ENCODE measurements around the gene PGM3. TPM values are rescaled to one million over a fixed set of nuclear protein-coding genes. Genes with fewer than 3 reads are reported as not detected.

PGM3 gene
- polyA plus RNA-seq, 3 donors, result 4.0 to 4.8 (median 4.6) TPM

- peaks cover 0 to 8% (median 7%) of the 10 kb centered on the region in 3 donors for H3K27me3 Mint-ChIP-seq (ENCODE audit: low read depth in 3 of 3)
- H3K27ac Mint-ChIP-seq, result no peak overlapping the region
- peaks cover 25 to 28% of the 10 kb centered on the region in 2 donors for H3K36me3 Mint-ChIP-seq
- Histone ChIP-seq H3K4me3 (replicated peaks in 1 of 3; ENCODE audit: low read depth in 2 of 3, low read length in 3 of 3) (no peak overlapping the region), H3K36me3 (replicated peaks in 1 of 2; ENCODE audit: control insufficient read depth in 1 of 2, insufficient read depth in 2 of 2, low read length in 2 of 2) (peaks cover 16 to 40% of the 10 kb centered on the region in 2 donors), H3K9ac (ENCODE audit: insufficient read depth, low read length, poor library complexity, severe bottlenecking) (no peak overlapping the region), H3K9me3 (replicated peaks in 1 of 2; ENCODE audit: control insufficient read depth in 1 of 2, insufficient read depth in 1 of 2, low read length in 2 of 2) (no peaks in the 10 kb centered on the region), H3K27ac (ENCODE audit: low read depth in 1 of 2, low read length in 2 of 2) (no peak overlapping the region), H2AFZ (ENCODE audit: insufficient read depth, low read depth, low read length, poor library complexity, severe bottlenecking) (no peak overlapping the region), H3K4me2 (replicated peaks; ENCODE audit: extremely low read depth, low read length, poor library complexity, severe bottlenecking) (no peak overlapping the region), H3K27me3 (ENCODE audit: control insufficient read depth in 2 of 2, insufficient read depth in 2 of 2, low read length in 2 of 2) (peaks cover 0 to 7% of the 10 kb centered on the region in 2 donors), H4K20me1 (ENCODE audit: insufficient read depth, low read length) (no peaks in the 10 kb centered on the region), H3K4me1 (ENCODE audit: control insufficient read depth in 1 of 2, insufficient read depth in 2 of 2, low read length in 2 of 2) (peaks cover 14 to 21% of the 10 kb centered on the region in 2 donors), H3K79me2 (ENCODE audit: insufficient read depth, low read length) (peaks cover 19% of the 10 kb centered on the region)
- H3K4me3 Mint-ChIP-seq, result no peak overlapping the region
- intact Hi-C loops (cut with micrococcal nuclease), result loop anchor here (5.0 to 10.0 kb wide), 2 partner anchors 123 to 946 kb away; partner anchors contain the start of genes DOP1A (in 2 of the 2), UBE3D (in 2 of the 2) and IBTK (in 1 of the 2)
- DNase-seq, result no peak
- H3K4me1 Mint-ChIP-seq, result peaks cover 18% of the 10 kb centered on the region
- TF ChIP-seq, protein P1, sequence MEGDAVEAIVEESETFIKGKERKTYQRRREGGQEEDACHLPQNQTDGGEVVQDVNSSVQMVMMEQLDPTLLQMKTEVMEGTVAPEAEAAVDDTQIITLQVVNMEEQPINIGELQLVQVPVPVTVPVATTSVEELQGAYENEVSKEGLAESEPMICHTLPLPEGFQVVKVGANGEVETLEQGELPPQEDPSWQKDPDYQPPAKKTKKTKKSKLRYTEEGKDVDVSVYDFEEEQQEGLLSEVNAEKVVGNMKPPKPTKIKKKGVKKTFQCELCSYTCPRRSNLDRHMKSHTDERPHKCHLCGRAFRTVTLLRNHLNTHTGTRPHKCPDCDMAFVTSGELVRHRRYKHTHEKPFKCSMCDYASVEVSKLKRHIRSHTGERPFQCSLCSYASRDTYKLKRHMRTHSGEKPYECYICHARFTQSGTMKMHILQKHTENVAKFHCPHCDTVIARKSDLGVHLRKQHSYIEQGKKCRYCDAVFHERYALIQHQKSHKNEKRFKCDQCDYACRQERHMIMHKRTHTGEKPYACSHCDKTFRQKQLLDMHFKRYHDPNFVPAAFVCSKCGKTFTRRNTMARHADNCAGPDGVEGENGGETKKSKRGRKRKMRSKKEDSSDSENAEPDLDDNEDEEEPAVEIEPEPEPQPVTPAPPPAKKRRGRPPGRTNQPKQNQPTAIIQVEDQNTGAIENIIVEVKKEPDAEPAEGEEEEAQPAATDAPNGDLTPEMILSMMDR (IDR thresholded peaks at IDR 0.05), result no peak
- no peaks in the 10 kb centered on the region for H3K9me3 Mint-ChIP-seq
- WGBS (ENCODE audit: insufficient coverage), result 100% methylated on average over 1 of the region's 6 CpGs
Measured at GRCh38 chr6:83190626-83191025, 2.4 kb downstream of the PGM3 start.

GRCh38 chr6:83188501-83188900, 4.6 kb downstream of the PGM3 start:
- Mint-ChIP-seq H3K9me3 (peaks cover 0 to 1% (median 0%) of the 10 kb centered on the region in 7 donors), H3K27ac (no peak overlapping the region), H3K36me3 (peaks cover 40 to 47% of the 10 kb centered on the region in 2 donors), H3K4me1 (peaks cover 10% of the 10 kb centered on the region), H3K4me3 (no peak overlapping the region), H3K27me3 (ENCODE audit: low read depth in 3 of 3) (no peaks in the 10 kb centered on the region)
- Histone ChIP-seq H3K27ac (ENCODE audit: low read depth in 1 of 2, low read length in 2 of 2) (no peak overlapping the region), H3K4me2 (replicated peaks; ENCODE audit: extremely low read depth, low read length, poor library complexity, severe bottlenecking) (no peak overlapping the region), H3K4me3 (replicated peaks in 1 of 3; ENCODE audit: low read depth in 2 of 3, low read length in 3 of 3) (no peak overlapping the region), H3K4me1 (ENCODE audit: control insufficient read depth in 1 of 2, insufficient read depth in 2 of 2, low read length in 2 of 2) (peaks cover 6 to 11% of the 10 kb centered on the region in 2 donors), H4K20me1 (ENCODE audit: insufficient read depth, low read length) (no peaks in the 10 kb centered on the region), H3K9ac (ENCODE audit: insufficient read depth, low read length, poor library complexity, severe bottlenecking) (no peak overlapping the region), H3K9me3 (replicated peaks in 1 of 2; ENCODE audit: control insufficient read depth in 1 of 2, insufficient read depth in 1 of 2, low read length in 2 of 2) (no peaks in the 10 kb centered on the region), H3K27me3 (ENCODE audit: control insufficient read depth in 2 of 2, insufficient read depth in 2 of 2, low read length in 2 of 2) (no peaks in the 10 kb centered on the region), H3K36me3 (replicated peaks in 1 of 2; ENCODE audit: control insufficient read depth in 1 of 2, insufficient read depth in 2 of 2, low read length in 2 of 2) (peaks cover 26 to 60% of the 10 kb centered on the region in 2 donors), H3K79me2 (ENCODE audit: insufficient read depth, low read length) (peaks cover 18% of the 10 kb centered on the region), H2AFZ (ENCODE audit: insufficient read depth, low read depth, low read length, poor library complexity, severe bottlenecking) (no peak overlapping the region)
- 95% methylated on average over 3 of the region's 3 CpGs for WGBS (ENCODE audit: insufficient coverage)
- intact Hi-C loops (cut with micrococcal nuclease), result no loop called here
- TF ChIP-seq, protein P1 (IDR thresholded peaks at IDR 0.05), result no peak
- no peak for DNase-seq

Data from CD14-positive monocyte (primary cell).